GM10266 (cell line): ENCODE measurements around the gene ALOX5.
A peak's percentile ranks its signal among the peaks of the same experiment; 100 is the strongest.

ENCODE experiments used
- DNase-seq: peaks from one replicate; pipeline ENCODE4 v3.0.0; 2012; ENCODE audit errors: extremely low spot score
- CTCF ChIP-seq: IDR thresholded peaks from 2 replicates; pipeline ENCODE4 v1.5.1; 2012; ENCODE audit warnings: mild to moderate bottlenecking, low read depth; ENCODE audit not compliant: control insufficient read depth, insufficient read depth; ENCODE audit errors: missing control alignments

The ALOX5 gene

GRCh38 chr10:45423976-45424499 is 50.0 kb downstream of the ALOX5 start:
- no peak for TF ChIP-seq CTCF
- DNase-seq: no peak

- TF ChIP-seq CTCF: no peak
- no peak for DNase-seq
These were observed 50.8 kb downstream of the ALOX5 start for GRCh38 chr10:45424668-45425404.

GRCh38 chr10:45425621-45426563 is 51.9 kb downstream of the ALOX5 start:
- no peak for TF ChIP-seq CTCF
- no peak for DNase-seq

- no peak for TF ChIP-seq CTCF
- DNase-seq: no peak
These were observed 53.4 kb downstream of the ALOX5 start for GRCh38 chr10:45427262-45427969.

GRCh38 chr10:45427970-45428366 is 54.0 kb downstream of the ALOX5 start:
- no peak for TF ChIP-seq CTCF
- DNase-seq: no peak

GRCh38 chr10:45428611-45429510 is 54.8 kb downstream of the ALOX5 start:
- no peak for TF ChIP-seq CTCF
- DNase-seq: peak; percentile 15
